Choroid plexus epithelial cell (primary cell): ENCODE data around the gene ALG14.

ENCODE experiments used
- DNase-seq: peaks from one replicate; pipeline ENCODE4 v3.0.0-alpha.2; 2010; ENCODE audit warnings: low read depth
- H3K4me3 ChIP-seq: 2 replicates; pipeline ENCODE4 v1.5.1; 2011; ENCODE audit warnings: low read depth, mild to moderate bottlenecking, control low read depth, low read length, moderate library complexity
- CTCF ChIP-seq: conservative IDR thresholded peaks from 2 replicates; pipeline ENCODE4 v1.5.1; 2011; ENCODE audit warnings: low read depth, mild to moderate bottlenecking, control low read depth, inconsistent platforms, low read length, moderate library complexity

The ALG14 gene

GRCh38 chr1:94934551-94934950 is 138.2 kb downstream of the ALG14 start:
- no peak for TF ChIP-seq CTCF
- DNase-seq: no peak
- H3K4me3 ChIP-seq: no peak overlapping the region

GRCh38 chr1:94931254-94931841 is 141.4 kb downstream of the ALG14 start:
- DNase-seq: no peak
- TF ChIP-seq CTCF: no peak
- no peak overlapping the region for H3K4me3 ChIP-seq

- no peak overlapping the region for H3K4me3 ChIP-seq
- no peak for TF ChIP-seq CTCF
- DNase-seq: no peak
Observed at GRCh38 chr1:94929351-94930217, 143.2 kb downstream of the ALG14 start.

- no peak for DNase-seq
- H3K4me3 ChIP-seq: no peak overlapping the region
- TF ChIP-seq CTCF: no peak
Observed at GRCh38 chr1:94928293-94928939, 144.3 kb downstream of the ALG14 start.

GRCh38 chr1:94927405-94928175 is 145.2 kb downstream of the ALG14 start:
- peak overlapping the region; percentile 85 for H3K4me3 ChIP-seq
- peak; percentile 62 for DNase-seq
- TF ChIP-seq CTCF: no peak

- H3K4me3 ChIP-seq: peak within 1 kb of the TSS; percentile 85
- DNase-seq: peak; percentile 95
Observed at GRCh38 chr1:94926915-94927404, 145.8 kb downstream of the ALG14 start, which contains the start of gene CNN3. Gene CNN3, minus strand, starts transcription at chr1:94927110. Its CDS starts 216 bp downstream, at chr1:94926894.

More at GRCh38 chr1:94926915-94927404, 145.8 kb downstream of the ALG14 start, which contains the start of gene CNN3:
- TF ChIP-seq CTCF: peak; percentile 25
